ENCODE data around the gene TNFSF13B. TPM values are rescaled to one million over a fixed set of nuclear protein-coding genes. Genes with fewer than 3 reads are reported as not detected.

The TNFSF13B gene
- polyA plus RNA-seq, 1 donor from 2014 or later: 0.50 TPM

- no peak overlapping the region for H2AFZ ChIP-seq (ENCODE audit: low read depth, low read length)
- peaks cover 4% of the 10 kb centered on the region for H3F3A ChIP-seq (ENCODE audit: insufficient read depth, low read length, poor library complexity, severe bottlenecking)
- H3K9me2 ChIP-seq (ENCODE audit: insufficient read depth, low read length): no peaks in the 10 kb centered on the region
- no peaks in the 10 kb centered on the region for H3K79me2 ChIP-seq (replicated peaks; ENCODE audit: insufficient read depth, low read length)
- H3K27me3 ChIP-seq (ENCODE audit: insufficient read depth, low read depth, low read length): no peaks in the 10 kb centered on the region
- H3K9me3 ChIP-seq (ENCODE audit: low read length): no peaks in the 10 kb centered on the region
- no peak overlapping the region for H3K4me2 ChIP-seq (ENCODE audit: low read length)
- no peak overlapping the region for H3K27ac ChIP-seq (ENCODE audit: low read length)
- H3K9ac ChIP-seq (ENCODE audit: low read length): no peak overlapping the region
- no peak overlapping the region for H3K4me3 ChIP-seq (ENCODE audit: low read length)
- no peaks in the 10 kb centered on the region for H3K36me3 ChIP-seq (ENCODE audit: insufficient read depth, low read length)
- no peaks in the 10 kb centered on the region for H4K20me1 ChIP-seq (ENCODE audit: insufficient read depth)
- TF ChIP-seq EZH2 (IDR thresholded peaks at IDR 0.05; ENCODE audit: borderline replicate concordance, insufficient read depth, low read length, poor library complexity, severe bottlenecking) (no peak), POLR2AphosphoS5 (IDR thresholded peaks at IDR 0.05) (no peak), EP300 (conservative IDR thresholded peaks at IDR 0.05; ENCODE audit: poor library complexity, severe bottlenecking) (no peak), MXI1 (conservative IDR thresholded peaks at IDR 0.05; ENCODE audit: poor library complexity, severe bottlenecking) (no peak), CTCF (IDR thresholded peaks at IDR 0.05; ENCODE audit: poor library complexity, severe bottlenecking) (no peak), TAF1 (IDR thresholded peaks at IDR 0.05; ENCODE audit: low read depth) (no peak), SMC3 (conservative IDR thresholded peaks at IDR 0.05; ENCODE audit: poor library complexity) (no peak), RAD21 (conservative IDR thresholded peaks at IDR 0.05) (no peak)
- TF ChIP-seq, protein P1, sequence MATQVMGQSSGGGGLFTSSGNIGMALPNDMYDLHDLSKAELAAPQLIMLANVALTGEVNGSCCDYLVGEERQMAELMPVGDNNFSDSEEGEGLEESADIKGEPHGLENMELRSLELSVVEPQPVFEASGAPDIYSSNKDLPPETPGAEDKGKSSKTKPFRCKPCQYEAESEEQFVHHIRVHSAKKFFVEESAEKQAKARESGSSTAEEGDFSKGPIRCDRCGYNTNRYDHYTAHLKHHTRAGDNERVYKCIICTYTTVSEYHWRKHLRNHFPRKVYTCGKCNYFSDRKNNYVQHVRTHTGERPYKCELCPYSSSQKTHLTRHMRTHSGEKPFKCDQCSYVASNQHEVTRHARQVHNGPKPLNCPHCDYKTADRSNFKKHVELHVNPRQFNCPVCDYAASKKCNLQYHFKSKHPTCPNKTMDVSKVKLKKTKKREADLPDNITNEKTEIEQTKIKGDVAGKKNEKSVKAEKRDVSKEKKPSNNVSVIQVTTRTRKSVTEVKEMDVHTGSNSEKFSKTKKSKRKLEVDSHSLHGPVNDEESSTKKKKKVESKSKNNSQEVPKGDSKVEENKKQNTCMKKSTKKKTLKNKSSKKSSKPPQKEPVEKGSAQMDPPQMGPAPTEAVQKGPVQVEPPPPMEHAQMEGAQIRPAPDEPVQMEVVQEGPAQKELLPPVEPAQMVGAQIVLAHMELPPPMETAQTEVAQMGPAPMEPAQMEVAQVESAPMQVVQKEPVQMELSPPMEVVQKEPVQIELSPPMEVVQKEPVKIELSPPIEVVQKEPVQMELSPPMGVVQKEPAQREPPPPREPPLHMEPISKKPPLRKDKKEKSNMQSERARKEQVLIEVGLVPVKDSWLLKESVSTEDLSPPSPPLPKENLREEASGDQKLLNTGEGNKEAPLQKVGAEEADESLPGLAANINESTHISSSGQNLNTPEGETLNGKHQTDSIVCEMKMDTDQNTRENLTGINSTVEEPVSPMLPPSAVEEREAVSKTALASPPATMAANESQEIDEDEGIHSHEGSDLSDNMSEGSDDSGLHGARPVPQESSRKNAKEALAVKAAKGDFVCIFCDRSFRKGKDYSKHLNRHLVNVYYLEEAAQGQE (IDR thresholded peaks at IDR 0.05; ENCODE audit: borderline replicate concordance): no peak
Observed at GRCh38 chr13:108268466-108269112, 929 bp upstream of the TNFSF13B start.

- no peak for TF ChIP-seq TAF1 (IDR thresholded peaks at IDR 0.05; ENCODE audit: low read depth)
- TF ChIP-seq, protein P1 (IDR thresholded peaks at IDR 0.05; ENCODE audit: borderline replicate concordance): no peak
- no peak for TF ChIP-seq SMC3 (conservative IDR thresholded peaks at IDR 0.05; ENCODE audit: poor library complexity)
- TF ChIP-seq EZH2 (IDR thresholded peaks at IDR 0.05; ENCODE audit: borderline replicate concordance, insufficient read depth, low read length, poor library complexity, severe bottlenecking): no peak
- TF ChIP-seq RAD21 (conservative IDR thresholded peaks at IDR 0.05): no peak
- no peak for TF ChIP-seq MXI1 (conservative IDR thresholded peaks at IDR 0.05; ENCODE audit: poor library complexity, severe bottlenecking)
- no peak for TF ChIP-seq POLR2AphosphoS5 (IDR thresholded peaks at IDR 0.05)
- no peaks in the 10 kb centered on the region for H3K79me2 ChIP-seq (replicated peaks; ENCODE audit: insufficient read depth, low read length)
- no peak overlapping the region for H3K9ac ChIP-seq (ENCODE audit: low read length)
- no peaks in the 10 kb centered on the region for H3K9me2 ChIP-seq (ENCODE audit: insufficient read depth, low read length)
- peaks cover 4% of the 10 kb centered on the region for H3F3A ChIP-seq (ENCODE audit: insufficient read depth, low read length, poor library complexity, severe bottlenecking)
- H2AFZ ChIP-seq (ENCODE audit: low read depth, low read length): no peak overlapping the region
- H3K4me3 ChIP-seq (ENCODE audit: low read length): no peak overlapping the region
- H3K27me3 ChIP-seq (ENCODE audit: insufficient read depth, low read depth, low read length): no peaks in the 10 kb centered on the region
- no peaks in the 10 kb centered on the region for H3K36me3 ChIP-seq (ENCODE audit: insufficient read depth, low read length)
- H4K20me1 ChIP-seq (ENCODE audit: insufficient read depth): no peaks in the 10 kb centered on the region
- no peak overlapping the region for H3K4me2 ChIP-seq (ENCODE audit: low read length)
- H3K27ac ChIP-seq (ENCODE audit: low read length): no peak overlapping the region
- H3K9me3 ChIP-seq (ENCODE audit: low read length): no peaks in the 10 kb centered on the region
Observed at GRCh38 chr13:108270442-108270841, 924 bp downstream of the TNFSF13B start.
